NCI-H2171 treated with DMSO at 0.1 percent for 48 hours (cell line): Measurements from ENCODE around the gene SIPA1L3.
"Not testable (repeated sequence)": the region's sequence is repeated elsewhere in the genome, so short reads cannot be mapped to it uniquely, and the experiment has no call there.

Experiments
- DNase-seq: peaks from one replicate; lab custom pipeline; 2025; lab: John Stamatoyannopoulos, UW

SIPA1L3 gene

GRCh38 chr19:38044267-38045111 lies 137.5 kb downstream of the SIPA1L3 start:
- no peak for DNase-seq

DNA sequence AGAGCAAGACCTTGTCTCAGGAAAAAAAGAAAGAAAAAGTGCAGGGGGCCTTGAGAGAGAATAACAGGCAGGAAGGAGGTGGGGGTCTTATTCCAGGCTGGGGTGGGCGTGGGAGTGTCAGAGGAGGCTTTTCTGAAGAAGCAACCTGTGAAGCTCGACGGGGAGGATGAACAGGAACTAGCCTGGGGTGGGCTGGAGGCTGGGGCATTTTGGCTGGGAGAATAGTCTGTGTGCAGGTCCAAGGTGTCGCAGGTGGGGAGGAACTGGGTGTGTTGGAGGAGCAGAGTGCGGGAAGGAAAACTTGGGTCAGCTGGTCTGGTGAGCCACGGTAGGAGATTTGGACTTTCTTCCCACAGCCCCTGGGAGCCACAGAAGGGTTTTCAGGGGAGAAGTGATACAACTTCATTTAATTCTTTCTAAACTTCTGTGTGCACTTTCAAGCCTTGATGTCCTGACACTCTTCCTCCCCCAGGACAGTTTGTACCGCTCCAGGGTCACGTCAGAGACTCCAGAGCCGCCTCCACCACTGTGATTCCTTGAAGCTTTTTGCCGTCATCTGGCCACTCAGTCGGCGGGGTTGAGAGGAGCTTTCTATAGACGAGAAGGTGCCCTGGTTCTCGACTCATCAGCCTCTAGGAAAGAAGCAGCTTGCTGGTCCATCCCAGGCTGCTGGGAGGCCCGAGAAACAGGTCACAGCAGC lies 138.7 kb downstream of the SIPA1L3 start:
- no peak for DNase-seq

- no peak for DNase-seq
Measured at GRCh38 chr19:38046254-38047048, 139.4 kb downstream of the SIPA1L3 start.

DNA sequence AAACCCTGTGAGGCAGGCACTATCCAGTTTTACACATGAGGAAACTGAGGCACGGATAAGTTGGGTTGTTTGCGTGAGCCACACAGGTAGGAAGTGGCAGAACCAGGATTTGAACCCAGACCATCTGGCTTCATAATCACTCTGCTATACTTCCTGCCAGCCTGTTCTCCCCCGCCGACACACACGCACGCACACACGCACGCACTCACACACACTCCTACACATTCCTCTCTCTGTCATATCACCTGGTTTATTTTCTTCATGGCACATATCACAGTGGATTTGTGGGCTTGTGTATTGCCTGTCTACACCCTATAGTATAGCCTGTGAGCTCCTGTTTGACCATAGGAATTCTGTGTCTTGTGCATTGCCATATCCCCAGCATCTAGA lies 140.0 kb downstream of the SIPA1L3 start:
- peak; percentile 15 for DNase-seq

DNA sequence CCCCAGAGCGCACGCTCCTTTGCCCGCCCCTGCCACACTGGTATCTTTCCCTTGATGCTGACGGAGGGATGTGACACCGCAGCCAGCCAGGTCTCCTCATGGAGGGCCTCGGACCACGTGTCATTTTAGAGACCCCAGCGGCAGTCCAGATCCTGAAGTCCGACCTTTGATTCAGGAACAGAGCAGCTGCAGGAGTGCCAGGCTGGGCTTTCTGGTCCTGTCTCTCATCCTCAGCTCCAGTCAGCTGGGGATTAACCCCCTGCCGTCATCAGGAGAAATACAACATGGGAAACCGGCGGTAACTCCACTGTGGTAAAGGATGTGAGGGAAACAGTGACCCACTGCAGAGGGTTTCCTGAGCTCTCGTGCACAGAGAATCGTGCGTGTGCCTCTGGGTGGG lies 140.6 kb downstream of the SIPA1L3 start:
- no peak for DNase-seq

DNA sequence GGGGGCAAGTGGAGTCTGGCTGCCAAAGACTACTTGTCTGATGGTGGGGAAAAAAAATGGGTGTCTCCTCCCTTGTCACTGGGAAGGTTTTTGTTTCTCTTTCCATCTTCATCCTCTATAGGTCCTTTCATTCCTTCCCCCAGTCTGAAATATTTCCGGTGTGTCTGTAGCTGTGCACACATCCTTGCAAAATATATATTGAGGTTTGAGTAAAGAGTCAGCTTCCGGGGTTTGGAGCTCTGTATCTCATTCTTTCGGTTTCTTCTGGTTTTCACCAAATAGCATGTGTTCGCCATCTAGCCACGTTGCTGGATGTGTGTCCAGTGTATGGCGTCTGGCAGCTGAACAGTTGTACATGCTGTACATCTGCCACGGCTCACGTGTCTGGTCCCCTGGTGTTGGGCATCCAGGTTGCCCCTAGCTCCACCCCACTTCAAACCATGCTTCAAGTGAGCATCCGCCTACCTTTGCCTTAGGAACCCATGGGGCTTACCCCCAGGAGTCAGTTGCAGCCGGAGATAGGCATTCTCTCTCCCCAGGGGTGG lies 142.2 kb downstream of the SIPA1L3 start:
- DNase-seq = no peak

DNA sequence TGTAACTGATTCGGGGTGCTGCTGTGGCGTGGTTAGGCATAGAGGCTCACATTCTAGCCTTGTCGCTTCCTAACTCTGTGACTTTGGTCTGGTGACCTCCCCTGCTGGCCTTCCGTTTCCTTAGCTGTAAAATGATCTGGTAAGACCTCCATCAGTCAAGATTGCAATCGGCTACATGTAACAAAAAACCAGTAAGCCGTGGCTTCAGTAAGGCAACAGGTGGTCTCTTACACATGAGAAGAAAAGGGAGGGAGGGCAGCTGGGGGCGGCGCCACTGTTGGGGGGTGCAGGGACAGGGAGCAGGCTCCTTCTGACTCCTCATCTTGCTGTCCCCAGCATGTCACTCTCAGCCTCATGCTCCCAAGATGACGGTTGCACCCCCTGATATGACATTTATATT lies 148.0 kb downstream of the SIPA1L3 start:
- DNase-seq = peak; percentile 80

- DNase-seq = no peak
Measured at GRCh38 chr19:38055655-38056521, 148.9 kb downstream of the SIPA1L3 start.

DNA sequence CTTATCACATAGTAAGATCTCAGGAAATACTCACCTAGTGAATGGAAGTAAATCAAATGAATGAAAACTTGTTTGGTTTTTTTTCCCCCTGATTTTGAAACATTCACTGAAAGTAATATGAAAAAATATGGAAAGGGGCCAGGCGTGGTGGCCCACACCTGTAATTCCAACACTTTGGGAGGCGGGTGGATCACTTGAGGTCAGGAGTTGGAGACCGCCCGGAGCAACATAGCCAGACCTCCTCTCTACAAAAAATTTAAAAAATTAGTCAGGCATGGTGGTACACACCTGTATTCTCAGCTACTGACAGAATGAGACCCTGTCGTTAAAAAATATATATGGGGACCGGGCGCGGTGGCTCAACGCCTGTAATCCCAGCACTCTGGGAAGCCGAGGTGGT lies 149.6 kb downstream of the SIPA1L3 start:
- no peak for DNase-seq

GRCh38 chr19:38057959-38058690 lies 151.1 kb downstream of the SIPA1L3 start:
- peak; percentile 97 for DNase-seq

GRCh38 chr19:38059897-38060296 lies 152.9 kb downstream of the SIPA1L3 start:
- peak; percentile 45 for DNase-seq

- peak; percentile 91 for DNase-seq
Measured at GRCh38 chr19:38060331-38060730, 153.3 kb downstream of the SIPA1L3 start.

DNA sequence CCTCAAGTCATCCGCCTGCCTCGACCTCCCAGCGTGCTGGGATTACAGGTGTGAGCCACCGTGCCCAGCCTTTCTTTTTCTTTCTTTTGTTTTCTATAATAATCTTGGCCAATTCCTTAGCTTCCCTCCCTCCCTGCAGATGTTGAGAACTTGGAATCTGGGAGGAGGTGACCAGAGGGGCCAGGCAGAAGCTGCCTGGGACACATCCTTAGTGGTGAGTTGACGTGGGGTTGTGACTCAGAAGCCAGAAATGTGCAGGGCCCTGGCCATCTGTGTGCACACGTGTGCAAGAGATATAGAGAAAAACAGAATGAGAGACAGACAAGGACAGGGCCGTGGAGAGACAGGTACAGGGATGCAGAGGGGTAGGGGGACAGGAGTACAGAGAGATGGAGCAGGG lies 154.3 kb downstream of the SIPA1L3 start:
- peak; percentile 25 for DNase-seq

DNA sequence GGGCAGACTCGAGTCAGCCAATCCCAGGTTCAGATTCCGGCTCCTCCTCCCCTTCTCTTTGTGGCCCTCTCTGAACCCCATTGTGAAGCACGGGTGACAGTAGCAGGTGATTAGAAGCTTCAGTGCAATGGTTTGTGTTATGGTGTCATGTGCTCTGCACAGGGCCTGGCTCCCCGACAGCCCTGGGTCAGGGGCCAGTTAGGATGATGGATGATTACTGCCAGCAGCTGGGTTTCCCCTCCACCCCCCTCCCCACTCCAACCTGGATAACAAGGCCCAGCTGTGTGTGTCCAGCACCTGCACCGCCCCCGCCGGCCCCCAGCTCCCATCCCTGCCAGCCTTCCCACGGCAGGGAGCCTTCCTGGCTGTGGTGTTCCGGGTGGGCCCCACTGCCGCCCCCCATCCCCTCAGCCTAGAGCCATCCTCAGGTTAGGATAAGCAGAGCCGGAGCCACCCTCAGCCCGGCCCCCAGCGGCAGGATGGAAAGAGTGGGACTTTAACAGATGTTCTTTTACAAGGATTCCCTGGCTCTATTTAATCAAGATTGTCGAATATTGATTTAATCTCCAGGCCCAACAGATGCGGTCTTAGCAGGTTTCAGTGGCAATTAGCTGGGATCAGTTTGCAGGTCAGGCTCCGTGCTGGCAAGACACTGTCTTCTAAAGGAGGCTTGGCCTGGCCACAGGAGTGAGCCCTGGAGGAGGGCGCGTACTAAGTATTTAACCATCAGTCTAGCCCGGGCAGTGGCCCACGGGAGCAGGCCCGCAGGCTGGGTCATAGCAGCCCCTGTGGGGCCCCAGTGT lies 156.2 kb downstream of the SIPA1L3 start:
- DNase-seq = peak; percentile 95

DNA sequence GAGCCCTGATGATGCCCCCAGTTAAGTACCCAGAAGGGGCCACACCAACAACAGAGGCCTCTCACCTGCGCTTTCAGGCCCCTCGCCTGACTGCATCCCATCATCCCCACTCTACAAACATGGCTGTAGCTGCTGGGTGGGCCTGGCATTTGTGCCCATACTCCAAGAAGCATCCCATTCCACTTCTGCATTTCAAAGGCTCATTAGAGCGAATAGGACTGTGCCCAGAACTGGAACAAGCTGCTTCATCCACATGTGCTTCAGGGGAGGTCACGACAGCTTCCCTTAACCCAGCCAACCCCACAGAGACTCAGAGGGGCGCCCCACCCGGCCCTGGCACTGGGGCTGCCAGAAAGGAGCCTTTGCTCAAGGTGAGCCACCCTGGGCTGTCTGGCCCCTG lies 156.9 kb downstream of the SIPA1L3 start:
- peak; percentile 50 for DNase-seq

GRCh38 chr19:38064661-38065425 lies 157.8 kb downstream of the SIPA1L3 start:
- DNase-seq = no peak

DNA sequence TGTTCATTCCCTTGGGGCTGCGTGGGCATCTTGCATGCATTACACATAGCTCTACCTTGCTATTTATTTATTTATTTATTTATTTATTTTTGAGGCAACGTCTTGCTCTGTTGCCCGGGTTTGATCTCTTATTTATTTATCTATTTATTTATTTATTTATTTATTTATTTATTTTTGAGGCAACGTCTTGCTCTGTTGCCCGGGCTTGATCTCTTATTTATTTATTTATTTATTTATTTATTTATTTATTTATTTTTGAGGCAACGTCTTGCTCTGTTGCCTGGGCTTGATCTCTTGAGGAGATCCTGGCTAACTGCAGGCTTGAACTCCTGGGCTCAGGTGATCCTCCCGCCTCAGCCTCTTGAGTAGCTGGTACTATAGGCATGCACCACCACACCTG lies 158.8 kb downstream of the SIPA1L3 start:
- not testable (repeated sequence) for DNase-seq

DNA sequence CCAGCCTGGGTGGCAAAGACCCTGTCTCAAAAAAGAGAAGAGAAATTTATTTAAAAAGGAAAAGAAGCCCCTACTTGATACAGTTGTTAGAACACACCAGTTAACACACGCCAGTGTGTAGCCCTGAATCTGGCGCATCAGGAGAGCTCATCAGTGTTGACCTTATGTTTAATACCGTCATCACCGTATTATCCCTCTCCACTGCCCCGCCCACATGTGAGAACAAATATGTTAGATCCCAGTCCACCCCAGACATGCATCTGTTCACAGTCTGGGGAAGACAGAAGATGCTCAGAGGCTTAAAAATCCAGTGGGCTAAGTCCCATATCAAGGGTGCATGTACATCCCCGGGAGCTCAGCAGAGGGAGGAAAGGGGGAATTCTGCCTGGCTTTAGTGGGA lies 161.8 kb downstream of the SIPA1L3 start:
- DNase-seq = no peak

GRCh38 chr19:38070573-38070972 lies 163.6 kb downstream of the SIPA1L3 start:
- DNase-seq = no peak
